ENCODE results near the gene CHRM2. TPM values are rescaled to one million over a fixed set of nuclear protein-coding genes. Genes with fewer than 3 reads are reported as not detected.

The CHRM2 gene
- total RNA-seq, 2 experiments from 2014 or later, result not detected

GRCh38 chr7:136890399-136890798, 21.9 kb downstream of the CHRM2 start:
- POLR2A ChIA-PET, result no interaction called here
- Histone ChIP-seq H3K9me2 (ENCODE audit: insufficient read depth, low read length) (no peaks in the 10 kb centered on the region), H4K20me1 (ENCODE audit: insufficient read depth, low read length) (no peaks in the 10 kb centered on the region), H3K27ac (ENCODE audit: low read depth, low read length, poor library complexity, severe bottlenecking) (no peak overlapping the region), H3K4me3 (ENCODE audit: low read depth, low read length, poor library complexity, severe bottlenecking) (no peak overlapping the region), H3K79me2 (ENCODE audit: insufficient read depth, low read depth, low read length) (no peaks in the 10 kb centered on the region), H3K4me2 (ENCODE audit: low read length) (no peak overlapping the region), H3K36me3 (ENCODE audit: insufficient read depth, low read length) (no peaks in the 10 kb centered on the region), H2AFZ (ENCODE audit: low read length) (no peak overlapping the region), H3K4me1 (ENCODE audit: insufficient read depth, low read length, poor library complexity, severe bottlenecking) (no peaks in the 10 kb centered on the region), H3K9me3 (ENCODE audit: low read length) (no peaks in the 10 kb centered on the region)
- no TSS peak for BruUV-seq (replicated peaks)
- intact Hi-C loops (cut with micrococcal nuclease; ENCODE audit: unreplicated experiment), result no loop called here
- CTCF ChIA-PET (ENCODE audit: unreplicated experiment), result no interaction called here
- no peak for DNase-seq (ENCODE audit: low spot score)
- TF ChIP-seq EZH2phosphoT487 (IDR thresholded peaks at IDR 0.05; ENCODE audit: borderline replicate concordance, low read depth, low read length) (no peak), CTCF (conservative IDR thresholded peaks at IDR 0.05; ENCODE audit: low read length) (no peak)

- H3K4me2 ChIP-seq (ENCODE audit: low read length), result no peak overlapping the region
- intact Hi-C loops (cut with micrococcal nuclease; ENCODE audit: unreplicated experiment), result no loop called here
- H2AFZ ChIP-seq (ENCODE audit: low read length), result no peak overlapping the region
- H3K9me3 ChIP-seq (ENCODE audit: low read length), result no peaks in the 10 kb centered on the region
- DNase-seq (ENCODE audit: low spot score), result no peak
- H3K4me3 ChIP-seq (ENCODE audit: low read depth, low read length, poor library complexity, severe bottlenecking), result no peak overlapping the region
- ChIA-PET POLR2A (no interaction called here), CTCF (ENCODE audit: unreplicated experiment) (no interaction called here)
- H3K79me2 ChIP-seq (ENCODE audit: insufficient read depth, low read depth, low read length), result no peaks in the 10 kb centered on the region
- no TSS peak for BruUV-seq (replicated peaks)
- no peaks in the 10 kb centered on the region for H3K4me1 ChIP-seq (ENCODE audit: insufficient read depth, low read length, poor library complexity, severe bottlenecking)
- H4K20me1 ChIP-seq (ENCODE audit: insufficient read depth, low read length), result no peaks in the 10 kb centered on the region
- H3K27ac ChIP-seq (ENCODE audit: low read depth, low read length, poor library complexity, severe bottlenecking), result no peak overlapping the region
- H3K9me2 ChIP-seq (ENCODE audit: insufficient read depth, low read length), result no peaks in the 10 kb centered on the region
- TF ChIP-seq CTCF (conservative IDR thresholded peaks at IDR 0.05; ENCODE audit: low read length) (no peak), EZH2phosphoT487 (IDR thresholded peaks at IDR 0.05; ENCODE audit: borderline replicate concordance, low read depth, low read length) (no peak)
- H3K36me3 ChIP-seq (ENCODE audit: insufficient read depth, low read length), result no peaks in the 10 kb centered on the region
Observed at GRCh38 chr7:136891850-136892249, 23.4 kb downstream of the CHRM2 start.

GRCh38 chr7:136894789-136895188, 26.3 kb downstream of the CHRM2 start:
- Histone ChIP-seq H3K9me3 (ENCODE audit: low read length) (no peaks in the 10 kb centered on the region), H3K4me1 (ENCODE audit: insufficient read depth, low read length, poor library complexity, severe bottlenecking) (no peaks in the 10 kb centered on the region), H3K36me3 (ENCODE audit: insufficient read depth, low read length) (no peaks in the 10 kb centered on the region), H3K4me2 (ENCODE audit: low read length) (no peak overlapping the region), H3K4me3 (ENCODE audit: low read depth, low read length, poor library complexity, severe bottlenecking) (no peak overlapping the region), H4K20me1 (ENCODE audit: insufficient read depth, low read length) (no peaks in the 10 kb centered on the region), H3K9me2 (ENCODE audit: insufficient read depth, low read length) (no peaks in the 10 kb centered on the region), H3K79me2 (ENCODE audit: insufficient read depth, low read depth, low read length) (no peaks in the 10 kb centered on the region), H2AFZ (ENCODE audit: low read length) (no peak overlapping the region), H3K27ac (ENCODE audit: low read depth, low read length, poor library complexity, severe bottlenecking) (no peak overlapping the region)
- TF ChIP-seq EZH2phosphoT487 (IDR thresholded peaks at IDR 0.05; ENCODE audit: borderline replicate concordance, low read depth, low read length), result no peak
- TF ChIP-seq CTCF (conservative IDR thresholded peaks at IDR 0.05; ENCODE audit: low read length), result no peak
- ChIA-PET CTCF (ENCODE audit: unreplicated experiment) (no interaction called here), POLR2A (no interaction called here)
- no TSS peak for BruUV-seq (replicated peaks)
- intact Hi-C loops (cut with micrococcal nuclease; ENCODE audit: unreplicated experiment), result no loop called here
- DNase-seq (ENCODE audit: low spot score), result no peak
